Suprapubic skin (tissue), 4 donors: Measurements from ENCODE around the gene GALNT18. TPM values are rescaled to one million over a fixed set of nuclear protein-coding genes. Genes with fewer than 3 reads are reported as not detected.

Source experiments
- DNase-seq, 2 donors: peaks; one replicate each; pipeline ENCODE4 v3.0.0-alpha.2; 2019; ENCODE audit warnings: low spot score in 2 of 2
- H3K27ac ChIP-seq: fragments of 200-600 bp; sonication (generic); one replicate; pipeline ENCODE4 v1.5.1; 2019
- H3K27me3 ChIP-seq: fragments of 200-600 bp; sonication (generic); one replicate; pipeline ENCODE4 v1.5.1; 2019
- H3K36me3 ChIP-seq: fragments of 200-600 bp; sonication (generic); one replicate; pipeline ENCODE4 v1.5.1; 2019
- H3K4me1 ChIP-seq: fragments of 200-600 bp; sonication (generic); one replicate; pipeline ENCODE4 v1.5.1; 2019
- H3K4me3 ChIP-seq: fragments of 200-600 bp; sonication (generic); one replicate; pipeline ENCODE4 v1.5.1; 2019; ENCODE audit warnings: mild to moderate bottlenecking
- H3K9me3 ChIP-seq: fragments of 200-600 bp; sonication (generic); one replicate; pipeline ENCODE4 v1.5.1; 2019
- EP300 ChIP-seq: sonication (generic); formaldehyde crosslinking; IDR thresholded peaks from one replicate; pipeline ENCODE4 v1.6.1; 2017; ENCODE audit warnings: antibody characterized with exemption
- POLR2A ChIP-seq, 2 donors: fragments of 450-650 bp; IDR thresholded peaks; one replicate each; pipeline ENCODE4 v1.6.1; 2017; ENCODE audit warnings: antibody characterized with exemption in 2 of 2, mild to moderate bottlenecking in 2 of 2, moderate library complexity in 2 of 2
- POLR2AphosphoS5 ChIP-seq, 3 donors: sonication (generic); formaldehyde crosslinking; IDR thresholded peaks; one replicate each; pipeline ENCODE4 v1.6.1; 2017; ENCODE audit warnings: antibody characterized with exemption in 3 of 3
- WGBS: methylation state at CpG from one replicate; pipeline ENCODE4 v1.1.5; 2018; 5-methylcytosine and 5-hydroxymethylcytosine counted together
- total RNA-seq, 4 donors: library from RNA; depleted of rRNA; stranded (reverse); fragments of >200 nt; gene quantifications; one replicate each; pipeline ENCODE4 v1.1.0, GENCODE V29; 2016
- TF ChIP-seq, protein P1 (sequence below), 2 donors: fragments of 200-600 bp in 1 of 2; fragments of 450-650 bp in 1 of 2; sonication (generic) in 1 of 2; IDR thresholded peaks; one replicate each; pipeline ENCODE4 v1.5.1; 2016 to 2019; ENCODE audit warnings: antibody characterized with exemption in 2 of 2, mild to moderate bottlenecking in 1 of 2, moderate library complexity in 1 of 2

Gene GALNT18
- total RNA-seq, 4 donors from 2014 or later, result 20.6 to 26.0 (median 23.1) TPM

GRCh38 chr11:11589437-11589836, 32.4 kb downstream of the GALNT18 start:
- no peak overlapping the region for H3K4me3 ChIP-seq
- no peak overlapping the region for H3K27ac ChIP-seq
- no peaks in the 10 kb centered on the region for H3K27me3 ChIP-seq
- no peak for DNase-seq
- no peak for TF ChIP-seq EP300
- TF ChIP-seq, protein P1, sequence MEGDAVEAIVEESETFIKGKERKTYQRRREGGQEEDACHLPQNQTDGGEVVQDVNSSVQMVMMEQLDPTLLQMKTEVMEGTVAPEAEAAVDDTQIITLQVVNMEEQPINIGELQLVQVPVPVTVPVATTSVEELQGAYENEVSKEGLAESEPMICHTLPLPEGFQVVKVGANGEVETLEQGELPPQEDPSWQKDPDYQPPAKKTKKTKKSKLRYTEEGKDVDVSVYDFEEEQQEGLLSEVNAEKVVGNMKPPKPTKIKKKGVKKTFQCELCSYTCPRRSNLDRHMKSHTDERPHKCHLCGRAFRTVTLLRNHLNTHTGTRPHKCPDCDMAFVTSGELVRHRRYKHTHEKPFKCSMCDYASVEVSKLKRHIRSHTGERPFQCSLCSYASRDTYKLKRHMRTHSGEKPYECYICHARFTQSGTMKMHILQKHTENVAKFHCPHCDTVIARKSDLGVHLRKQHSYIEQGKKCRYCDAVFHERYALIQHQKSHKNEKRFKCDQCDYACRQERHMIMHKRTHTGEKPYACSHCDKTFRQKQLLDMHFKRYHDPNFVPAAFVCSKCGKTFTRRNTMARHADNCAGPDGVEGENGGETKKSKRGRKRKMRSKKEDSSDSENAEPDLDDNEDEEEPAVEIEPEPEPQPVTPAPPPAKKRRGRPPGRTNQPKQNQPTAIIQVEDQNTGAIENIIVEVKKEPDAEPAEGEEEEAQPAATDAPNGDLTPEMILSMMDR (IDR thresholded peaks at IDR 0.05), result no peak
- TF ChIP-seq POLR2A (IDR thresholded peaks at IDR 0.05), result no peak
- TF ChIP-seq POLR2AphosphoS5 (IDR thresholded peaks at IDR 0.05), result no peak
- H3K9me3 ChIP-seq, result no peaks in the 10 kb centered on the region
- H3K36me3 ChIP-seq, result no peaks in the 10 kb centered on the region
- H3K4me1 ChIP-seq, result peaks cover 4% of the 10 kb centered on the region
- 74% methylated on average over 4 of the region's 4 CpGs for WGBS

GRCh38 chr11:11588891-11589290, 32.9 kb downstream of the GALNT18 start:
- H3K36me3 ChIP-seq, result no peaks in the 10 kb centered on the region
- 47% methylated on average over 1 of the region's 1 CpG for WGBS
- H3K27ac ChIP-seq, result no peak overlapping the region
- no peak overlapping the region for H3K4me3 ChIP-seq
- H3K9me3 ChIP-seq, result no peaks in the 10 kb centered on the region
- no peak for TF ChIP-seq POLR2A (IDR thresholded peaks at IDR 0.05)
- no peak for TF ChIP-seq POLR2AphosphoS5 (IDR thresholded peaks at IDR 0.05)
- TF ChIP-seq, protein P1 (IDR thresholded peaks at IDR 0.05), result no peak
- TF ChIP-seq EP300, result no peak
- no peak for DNase-seq
- H3K27me3 ChIP-seq, result no peaks in the 10 kb centered on the region
- peaks cover 9% of the 10 kb centered on the region for H3K4me1 ChIP-seq

GRCh38 chr11:11588243-11588642, 33.6 kb downstream of the GALNT18 start:
- H3K4me3 ChIP-seq, result no peak overlapping the region
- H3K27me3 ChIP-seq, result no peaks in the 10 kb centered on the region
- peaks cover 14% of the 10 kb centered on the region for H3K4me1 ChIP-seq
- no peaks in the 10 kb centered on the region for H3K36me3 ChIP-seq
- WGBS, result 89% methylated on average over 2 of the region's 2 CpGs
- no peak for DNase-seq
- H3K27ac ChIP-seq, result no peak overlapping the region
- TF ChIP-seq EP300, result no peak
- no peak for TF ChIP-seq POLR2AphosphoS5 (IDR thresholded peaks at IDR 0.05)
- TF ChIP-seq, protein P1 (IDR thresholded peaks at IDR 0.05), result no peak
- no peak for TF ChIP-seq POLR2A (IDR thresholded peaks at IDR 0.05)
- no peaks in the 10 kb centered on the region for H3K9me3 ChIP-seq

GRCh38 chr11:11587122-11587521, 34.7 kb downstream of the GALNT18 start:
- WGBS, result 98% methylated on average over 4 of the region's 4 CpGs
- TF ChIP-seq EP300 (no peak), POLR2A (IDR thresholded peaks at IDR 0.05) (no peak), POLR2AphosphoS5 (IDR thresholded peaks at IDR 0.05) (no peak)
- TF ChIP-seq, protein P1 (IDR thresholded peaks at IDR 0.05), result no peak
- no peaks in the 10 kb centered on the region for H3K27me3 ChIP-seq
- peaks cover 16% of the 10 kb centered on the region for H3K4me1 ChIP-seq
- no peaks in the 10 kb centered on the region for H3K9me3 ChIP-seq
- H3K4me3 ChIP-seq, result no peak overlapping the region
- no peaks in the 10 kb centered on the region for H3K36me3 ChIP-seq
- DNase-seq, result no peak
- no peak overlapping the region for H3K27ac ChIP-seq

DNA sequence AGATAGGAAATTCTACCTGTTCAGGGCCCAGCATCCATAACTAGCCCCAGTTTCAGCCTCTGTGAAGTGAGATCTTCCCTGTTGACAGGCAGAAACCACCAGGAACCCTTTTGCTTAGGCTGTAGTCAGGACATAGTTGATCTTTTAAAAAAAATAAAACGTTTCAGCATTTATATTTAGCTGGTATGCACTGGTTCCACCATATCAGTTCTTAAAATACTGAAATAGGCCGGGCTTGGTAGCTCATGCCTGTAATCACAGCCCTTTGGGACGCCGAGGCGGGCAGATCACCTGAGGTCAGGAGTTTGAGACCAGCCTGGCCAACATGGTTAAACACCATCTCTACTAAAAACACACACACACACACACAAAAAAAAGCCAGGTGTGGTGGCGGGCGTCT, 35.3 kb downstream of the GALNT18 start:
- H3K36me3 ChIP-seq, result no peaks in the 10 kb centered on the region
- H3K4me1 ChIP-seq, result peaks cover 17% of the 10 kb centered on the region
- WGBS, result 83% methylated on average over 7 of the region's 7 CpGs
- H3K27ac ChIP-seq, result no peak overlapping the region
- no peak for TF ChIP-seq POLR2A (IDR thresholded peaks at IDR 0.05)
- TF ChIP-seq POLR2AphosphoS5 (IDR thresholded peaks at IDR 0.05), result no peak
- no peak for TF ChIP-seq EP300
- TF ChIP-seq, protein P1 (IDR thresholded peaks at IDR 0.05), result no peak
- no peaks in the 10 kb centered on the region for H3K9me3 ChIP-seq
- DNase-seq, result no peak
- no peak overlapping the region for H3K4me3 ChIP-seq
- H3K27me3 ChIP-seq, result no peaks in the 10 kb centered on the region
